KMS-11 (cell line): Measurements from ENCODE around the gene ALX3.

Experiments
- H2AFZ ChIP-seq: fragments of 200-600 bp; sonication (generic); 2 replicates; pipeline ENCODE4 v1.6.1; 2016; ENCODE audit warnings: antibody characterized with exemption, mixed run types, low read depth
- H3K27ac ChIP-seq: fragments of 200-600 bp; sonication (generic); 2 replicates; pipeline ENCODE4 v1.6.1; 2016; ENCODE audit warnings: mild to moderate bottlenecking, mixed run types
- H3K27me3 ChIP-seq: fragments of 200-600 bp; sonication (generic); 2 replicates; pipeline ENCODE4 v1.6.1; 2017; ENCODE audit warnings: mild to moderate bottlenecking, low read depth, mixed run types, moderate library complexity; ENCODE audit not compliant: insufficient read depth
- H3K36me3 ChIP-seq: fragments of 200-600 bp; sonication (generic); 2 replicates; pipeline ENCODE4 v1.6.1; 2017; ENCODE audit warnings: mild to moderate bottlenecking, mixed run types; ENCODE audit not compliant: insufficient read depth
- H3K4me1 ChIP-seq: fragments of 200-600 bp; sonication (generic); 2 replicates; pipeline ENCODE4 v1.6.1; 2016; ENCODE audit warnings: mild to moderate bottlenecking, low read depth, mixed run types; ENCODE audit not compliant: poor library complexity, severe bottlenecking
- H3K4me2 ChIP-seq: fragments of 200-600 bp; sonication (generic); 2 replicates; pipeline ENCODE4 v1.7.0; 2016; ENCODE audit warnings: mild to moderate bottlenecking, mixed run types
- H3K4me3 ChIP-seq: fragments of 200-600 bp; sonication (generic); IDR thresholded peaks from 2 replicates; pipeline ENCODE4 v1.6.1; 2017; ENCODE audit warnings: low read depth, low read length, mixed read lengths; ENCODE audit not compliant: insufficient read depth
- H3K79me2 ChIP-seq: fragments of 200-600 bp; sonication (generic); 2 replicates; pipeline ENCODE4 v1.6.1; 2016; ENCODE audit warnings: low read depth, mixed run types; ENCODE audit not compliant: insufficient read depth
- H3K9ac ChIP-seq: fragments of 200-600 bp; sonication (generic); 2 replicates; pipeline ENCODE4 v1.6.1; 2016; ENCODE audit warnings: mild to moderate bottlenecking, mixed run types
- H4K20me1 ChIP-seq: fragments of 200-600 bp; sonication (generic); 2 replicates; pipeline ENCODE4 v1.6.1; 2016; ENCODE audit warnings: mild to moderate bottlenecking, mixed run types; ENCODE audit not compliant: insufficient read depth
- CTCF ChIP-seq: fragments of 200-600 bp; sonication (generic); conservative IDR thresholded peaks from 2 replicates; pipeline ENCODE4 v1.6.1; 2017; ENCODE audit warnings: low read depth, mild to moderate bottlenecking, antibody characterized with exemption, low read length, moderate library complexity, mixed read lengths

ALX3 gene

GRCh38 chr1:110100335-110100734 lies 29.9 kb upstream of the ALX3 start:
- TF ChIP-seq CTCF, result no peak
- no peak overlapping the region for H2AFZ ChIP-seq
- H4K20me1 ChIP-seq, result no peaks in the 10 kb centered on the region
- H3K27me3 ChIP-seq, result no peaks in the 10 kb centered on the region
- H3K27ac ChIP-seq, result no peak overlapping the region
- H3K4me2 ChIP-seq, result no peak overlapping the region
- no peaks in the 10 kb centered on the region for H3K79me2 ChIP-seq
- H3K36me3 ChIP-seq, result no peaks in the 10 kb centered on the region
- H3K9ac ChIP-seq, result no peak overlapping the region
- no peaks in the 10 kb centered on the region for H3K4me1 ChIP-seq
- no peak overlapping the region for H3K4me3 ChIP-seq

DNA sequence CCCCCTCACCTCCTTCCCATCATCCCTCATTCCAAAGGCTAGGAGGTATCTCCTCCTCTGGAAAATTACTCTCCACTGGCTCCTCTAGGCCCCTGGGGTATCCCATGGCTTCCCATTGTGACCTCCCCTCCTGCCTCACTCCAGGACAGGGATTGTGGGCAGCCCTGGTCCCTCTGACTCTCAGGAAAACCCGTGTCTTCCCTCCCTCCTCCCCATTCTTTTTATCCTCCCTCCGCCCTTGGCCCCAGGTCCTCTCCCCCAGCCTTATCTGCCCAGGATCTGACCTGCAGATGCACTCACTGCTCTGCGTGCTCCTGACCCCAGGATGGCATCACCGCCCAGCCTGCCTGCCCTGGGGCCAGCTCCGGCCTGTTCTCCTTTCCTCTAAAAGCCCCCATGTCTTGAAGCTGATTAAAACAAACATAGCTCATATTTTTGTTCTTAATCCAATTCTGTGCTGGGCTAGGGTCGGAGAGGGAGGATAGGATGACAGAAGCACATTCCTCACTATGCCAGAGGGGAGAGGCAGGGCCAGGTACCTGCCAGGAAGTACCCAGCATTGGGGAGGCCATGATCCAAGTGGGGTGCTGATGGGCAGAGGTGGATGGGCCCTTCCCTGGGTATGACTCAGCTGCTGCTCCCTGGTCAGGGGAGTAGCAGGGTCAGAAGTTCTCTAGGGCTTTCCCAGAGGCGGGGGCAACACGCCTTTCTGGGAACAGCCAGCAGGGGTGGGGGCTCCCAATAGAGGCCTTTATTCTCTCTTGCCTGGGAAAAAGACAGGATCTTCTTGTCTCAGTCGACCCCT lies 28.0 kb upstream of the ALX3 start:
- no peaks in the 10 kb centered on the region for H3K4me1 ChIP-seq
- no peaks in the 10 kb centered on the region for H3K36me3 ChIP-seq
- H3K9ac ChIP-seq, result no peak overlapping the region
- no peak overlapping the region for H3K27ac ChIP-seq
- H4K20me1 ChIP-seq, result no peaks in the 10 kb centered on the region
- no peaks in the 10 kb centered on the region for H3K79me2 ChIP-seq
- H3K27me3 ChIP-seq, result no peaks in the 10 kb centered on the region
- TF ChIP-seq CTCF, result no peak
- H3K4me3 ChIP-seq, result no peak overlapping the region
- no peak overlapping the region for H3K4me2 ChIP-seq
- H2AFZ ChIP-seq, result no peak overlapping the region

DNA sequence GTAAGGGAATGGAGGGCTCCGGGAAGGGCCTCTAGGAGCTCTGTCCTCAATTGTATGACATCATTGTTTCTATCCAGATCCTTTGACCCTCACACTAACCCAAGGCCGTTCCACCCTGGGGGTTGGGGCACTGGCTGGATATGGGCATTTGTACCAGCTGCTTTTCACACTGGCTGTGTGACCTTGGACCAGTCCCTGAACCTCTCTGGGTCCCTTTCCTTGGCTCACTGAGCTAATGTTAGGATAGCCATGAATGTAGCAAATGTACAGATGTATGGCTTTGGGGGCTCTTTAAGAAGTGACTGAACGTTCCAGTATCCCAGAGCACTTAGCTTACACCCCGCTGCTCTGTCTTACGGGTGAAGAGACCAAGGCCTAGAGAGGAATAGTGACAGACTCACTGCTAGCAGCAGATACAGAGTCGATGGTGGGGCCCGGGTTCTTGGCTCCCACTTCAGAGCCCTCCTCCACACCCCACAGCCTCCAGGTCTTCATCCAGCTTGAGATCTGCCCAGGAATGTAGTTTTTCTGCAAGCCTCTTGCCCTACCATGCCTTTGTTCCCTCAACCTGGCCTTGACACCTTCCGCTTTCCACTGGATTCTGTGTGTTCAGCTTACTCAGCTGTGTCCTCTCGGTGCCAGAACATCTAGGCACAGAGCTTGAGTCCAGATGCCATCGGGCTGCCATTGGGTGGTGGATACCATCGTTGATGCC lies 27.2 kb upstream of the ALX3 start:
- no peak for TF ChIP-seq CTCF
- H3K79me2 ChIP-seq, result no peaks in the 10 kb centered on the region
- no peak overlapping the region for H3K27ac ChIP-seq
- H2AFZ ChIP-seq, result no peak overlapping the region
- no peaks in the 10 kb centered on the region for H3K36me3 ChIP-seq
- no peaks in the 10 kb centered on the region for H3K27me3 ChIP-seq
- H3K4me1 ChIP-seq, result no peaks in the 10 kb centered on the region
- H3K9ac ChIP-seq, result no peak overlapping the region
- H3K4me2 ChIP-seq, result no peak overlapping the region
- no peaks in the 10 kb centered on the region for H4K20me1 ChIP-seq
- no peak overlapping the region for H3K4me3 ChIP-seq

- no peak for TF ChIP-seq CTCF
- Histone ChIP-seq H4K20me1 (no peaks in the 10 kb centered on the region), H3K9ac (no peak overlapping the region), H3K4me2 (no peak overlapping the region), H2AFZ (no peak overlapping the region), H3K4me3 (no peak overlapping the region), H3K4me1 (no peaks in the 10 kb centered on the region), H3K27me3 (no peaks in the 10 kb centered on the region), H3K36me3 (no peaks in the 10 kb centered on the region), H3K79me2 (no peaks in the 10 kb centered on the region), H3K27ac (no peak overlapping the region)
These were observed 24.6 kb upstream of the ALX3 start for GRCh38 chr1:110094931-110095654.
